Measurements from ENCODE around the gene CHD6. TPM values are rescaled to one million over a fixed set of nuclear protein-coding genes. Genes with fewer than 3 reads are reported as not detected.

CHD6 gene
- polyA plus RNA-seq, 3 donors from 2014 or later = 35.1 to 57.9 (median 42.0) TPM

- Mint-ChIP-seq H3K36me3 (peaks cover 0 to 5% (median 0%) of the 10 kb centered on the region in 3 donors), H3K9me3 (no peaks in the 10 kb centered on the region), H3K27me3 (ENCODE audit: low read depth in 3 of 3) (no peaks in the 10 kb centered on the region), H3K4me1 (peaks cover 62 to 91% of the 10 kb centered on the region in 2 donors), H3K4me3 (no peak overlapping the region), H3K27ac (no peak overlapping the region)
- DNase-seq = no peak
These were observed 51.2 kb downstream of the CHD6 start for GRCh38 chr20:41566896-41567527.

GRCh38 chr20:41563087-41563486 lies 55.1 kb downstream of the CHD6 start:
- no peak overlapping the region for H3K4me3 Mint-ChIP-seq
- H3K4me1 Mint-ChIP-seq = peaks cover 71 to 95% of the 10 kb centered on the region in 2 donors
- H3K27me3 Mint-ChIP-seq (ENCODE audit: low read depth in 3 of 3) = peaks cover 0 to 5% (median 2%) of the 10 kb centered on the region in 3 donors
- no peaks in the 10 kb centered on the region for H3K9me3 Mint-ChIP-seq
- H3K27ac Mint-ChIP-seq = no peak overlapping the region
- peaks cover 0 to 5% (median 2%) of the 10 kb centered on the region in 3 donors for H3K36me3 Mint-ChIP-seq
- no peak for DNase-seq

- no peaks in the 10 kb centered on the region for H3K9me3 Mint-ChIP-seq
- peaks cover 58 to 85% of the 10 kb centered on the region in 2 donors for H3K4me1 Mint-ChIP-seq
- H3K4me3 Mint-ChIP-seq = peak overlapping the region in 1 of 5 donors; percentile 12
- no peak for DNase-seq
- peaks cover 0 to 17% (median 3%) of the 10 kb centered on the region in 3 donors for H3K36me3 Mint-ChIP-seq
- H3K27me3 Mint-ChIP-seq (ENCODE audit: low read depth in 3 of 3) = peaks cover 0 to 5% (median 2%) of the 10 kb centered on the region in 3 donors
- no peak overlapping the region for H3K27ac Mint-ChIP-seq
These were observed 57.2 kb downstream of the CHD6 start for GRCh38 chr20:41560970-41561369.

- DNase-seq = no peak
- Mint-ChIP-seq H3K27ac (peak overlapping the region in 1 of 6 donors; percentile 5), H3K4me3 (peak overlapping the region in 1 of 5 donors; percentile 6), H3K4me1 (peaks cover 54 to 74% of the 10 kb centered on the region in 2 donors), H3K36me3 (peaks cover 0 to 12% (median 3%) of the 10 kb centered on the region in 3 donors), H3K27me3 (ENCODE audit: low read depth in 3 of 3) (peaks cover 0 to 5% (median 2%) of the 10 kb centered on the region in 3 donors), H3K9me3 (no peaks in the 10 kb centered on the region)
These were observed 58.5 kb downstream of the CHD6 start for GRCh38 chr20:41559658-41560057.

GRCh38 chr20:41553142-41553879 lies 64.9 kb downstream of the CHD6 start:
- Mint-ChIP-seq H3K27me3 (ENCODE audit: low read depth in 3 of 3) (peaks cover 0 to 1% (median 0%) of the 10 kb centered on the region in 3 donors), H3K4me3 (no peak overlapping the region), H3K4me1 (peaks cover 16 to 52% of the 10 kb centered on the region in 2 donors), H3K36me3 (peaks cover 0 to 22% (median 20%) of the 10 kb centered on the region in 3 donors), H3K27ac (peak overlapping the region in 1 of 6 donors; percentile 42), H3K9me3 (peaks cover 0 to 8% (median 0%) of the 10 kb centered on the region in 6 donors)
- DNase-seq = no peak

- Mint-ChIP-seq H3K27ac (no peak overlapping the region), H3K36me3 (peaks cover under 1 to 22% (median 18%) of the 10 kb centered on the region in 3 donors), H3K9me3 (peaks cover 0 to 8% (median 0%) of the 10 kb centered on the region in 6 donors), H3K4me1 (peaks cover 16 to 52% of the 10 kb centered on the region in 2 donors), H3K4me3 (no peak overlapping the region), H3K27me3 (ENCODE audit: low read depth in 3 of 3) (peaks cover 0 to 1% (median 0%) of the 10 kb centered on the region in 3 donors)
- DNase-seq = no peak
These were observed 65.7 kb downstream of the CHD6 start for GRCh38 chr20:41552295-41553068.

- peaks cover 3 to 18% (median 10%) of the 10 kb centered on the region in 3 donors for H3K36me3 Mint-ChIP-seq
- peaks cover 0 to 1% (median 0%) of the 10 kb centered on the region in 3 donors for H3K27me3 Mint-ChIP-seq (ENCODE audit: low read depth in 3 of 3)
- H3K4me3 Mint-ChIP-seq = no peak overlapping the region
- H3K27ac Mint-ChIP-seq = no peak overlapping the region
- H3K4me1 Mint-ChIP-seq = peaks cover 19 to 56% of the 10 kb centered on the region in 2 donors
- peaks cover 0 to 8% (median 0%) of the 10 kb centered on the region in 6 donors for H3K9me3 Mint-ChIP-seq
- DNase-seq = no peak
These were observed 67.0 kb downstream of the CHD6 start for GRCh38 chr20:41551011-41551705.

GRCh38 chr20:41547221-41547620 lies 71.0 kb downstream of the CHD6 start:
- Mint-ChIP-seq H3K9me3 (peaks cover 0 to 8% (median 0%) of the 10 kb centered on the region in 6 donors), H3K4me3 (no peak overlapping the region), H3K36me3 (peaks cover 3 to 12% (median 10%) of the 10 kb centered on the region in 3 donors), H3K4me1 (peaks cover 13 to 42% of the 10 kb centered on the region in 2 donors), H3K27me3 (ENCODE audit: low read depth in 3 of 3) (peaks cover 0 to 2% (median 1%) of the 10 kb centered on the region in 3 donors), H3K27ac (no peak overlapping the region)
- DNase-seq = no peak

- no peak overlapping the region for H3K27ac Mint-ChIP-seq
- no peak overlapping the region for H3K4me3 Mint-ChIP-seq
- H3K9me3 Mint-ChIP-seq = peaks cover 0 to 8% (median 0%) of the 10 kb centered on the region in 6 donors
- DNase-seq = no peak
- peaks cover 3 to 12% (median 10%) of the 10 kb centered on the region in 3 donors for H3K36me3 Mint-ChIP-seq
- peaks cover 0 to 2% (median 1%) of the 10 kb centered on the region in 3 donors for H3K27me3 Mint-ChIP-seq (ENCODE audit: low read depth in 3 of 3)
- H3K4me1 Mint-ChIP-seq = peaks cover 13 to 37% of the 10 kb centered on the region in 2 donors
These were observed 71.6 kb downstream of the CHD6 start for GRCh38 chr20:41546535-41546934.

GRCh38 chr20:41544472-41544871 lies 73.7 kb downstream of the CHD6 start:
- H3K4me3 Mint-ChIP-seq = no peak overlapping the region
- H3K4me1 Mint-ChIP-seq = peaks cover 21 to 36% of the 10 kb centered on the region in 2 donors
- no peak overlapping the region for H3K27ac Mint-ChIP-seq
- H3K36me3 Mint-ChIP-seq = peaks cover 0 to 7% (median 0%) of the 10 kb centered on the region in 3 donors
- H3K27me3 Mint-ChIP-seq (ENCODE audit: low read depth in 3 of 3) = peaks cover 0 to 2% (median 0%) of the 10 kb centered on the region in 3 donors
- DNase-seq = no peak
- H3K9me3 Mint-ChIP-seq = no peaks in the 10 kb centered on the region

- DNase-seq = no peak
- Mint-ChIP-seq H3K27ac (peak overlapping the region in 2 of 6 donors; percentile 36 to 57), H3K9me3 (peaks cover 0 to 4% (median 0%) of the 10 kb centered on the region in 6 donors), H3K4me3 (no peak overlapping the region), H3K27me3 (ENCODE audit: low read depth in 3 of 3) (peaks cover 0 to 2% (median 0%) of the 10 kb centered on the region in 3 donors), H3K36me3 (peaks cover 13 to 16% (median 14%) of the 10 kb centered on the region in 3 donors), H3K4me1 (peaks cover 18 to 24% of the 10 kb centered on the region in 2 donors)
These were observed 77.3 kb downstream of the CHD6 start for GRCh38 chr20:41540918-41541317.

- Mint-ChIP-seq H3K36me3 (peaks cover 13 to 16% (median 14%) of the 10 kb centered on the region in 3 donors), H3K27ac (no peak overlapping the region), H3K4me3 (no peak overlapping the region), H3K27me3 (ENCODE audit: low read depth in 3 of 3) (peaks cover 0 to 2% (median 0%) of the 10 kb centered on the region in 3 donors), H3K4me1 (peaks cover 14 to 26% of the 10 kb centered on the region in 2 donors), H3K9me3 (peaks cover 0 to 4% (median 0%) of the 10 kb centered on the region in 6 donors)
- DNase-seq = no peak
These were observed 77.7 kb downstream of the CHD6 start for GRCh38 chr20:41540459-41540858.

Measured in immature natural killer cell (primary cell).